GM12878 (cell line): ENCODE measurements around the gene TRMO. TPM values are rescaled to one million over a fixed set of nuclear protein-coding genes. Genes with fewer than 3 reads are reported as not detected.

Experiments used
- ATAC-seq: fragments of 200-7000 bp; cut with Tn5 transposase; 3 replicates; pipeline ENCODE4 v1.9.1; 2020; ENCODE audit warnings: mild to moderate bottlenecking, moderate library complexity
- BruUV-seq: library from RNA; stranded (reverse); fragments of 400-500 nt; replicated peaks from 2 replicates; lab custom pipeline; 2021; lab: Mats Ljungman, UMichigan
- CTCF ChIA-PET: fragments of 300-600 bp; sonication (Branson Sonifier 250); formaldehyde crosslinking; extraction: SDS; loops from one replicate; lab custom pipeline; 2021; ENCODE audit warnings: inconsistent platforms; lab: Yijun Ruan, JAX
- POLR2A ChIA-PET: fragments of 350-600 bp; formaldehyde crosslinking; extraction: SDS; loops from one replicate; lab custom pipeline; 2021; ENCODE audit warnings: inconsistent platforms; lab: Charles Lee
- RAD21 ChIA-PET: fragments of 300-600 bp; sonication (Branson Sonifier 250); formaldehyde crosslinking; loops from one replicate; lab custom pipeline; 2023; ENCODE audit warnings: antibody characterized with exemption; ENCODE audit not compliant: unreplicated experiment; lab: Charles Lee
- SMC1A ChIA-PET: fragments of 300-600 bp; sonication (Branson Sonifier 250); formaldehyde crosslinking; loops from one replicate; lab custom pipeline; 2023; ENCODE audit not compliant: unreplicated experiment, uncharacterized antibody; lab: Charles Lee
- DNase-seq: peaks from one replicate; pipeline ENCODE4 v3.0.0-alpha.2; 2011; ENCODE audit warnings: low read depth, low spot score
- FAIRE-seq: peaks from 3 replicates; lab custom pipeline; 2011; peaks lifted over from hg19 to GRCh38; lab: Jason Lieb, UNC
- H2AFZ ChIP-seq: 2 replicates; pipeline ENCODE4 v1.6.0; 2011; ENCODE audit warnings: low read depth, low read length, control low read depth; ENCODE audit not compliant: control insufficient read depth
- H3K27ac ChIP-seq: 2 replicates; pipeline ENCODE4 v1.5.1; 2011; ENCODE audit warnings: control low read depth; ENCODE audit not compliant: control insufficient read depth, insufficient read depth
- H3K27me3 ChIP-seq, 2 experiments: replicated peaks in 1 of 2; 2 replicates each; pipeline versions ENCODE4 v1.6.0 to v1.6.1; 2011; ENCODE audit warnings: low read length in 1 of 2; ENCODE audit not compliant: control insufficient read depth in 2 of 2, insufficient read depth in 2 of 2
- H3K36me3 ChIP-seq, 2 experiments: 2 replicates each; pipeline ENCODE4 v1.5.1; 2011; ENCODE audit warnings: low read length in 1 of 2; ENCODE audit not compliant: control insufficient read depth in 2 of 2, insufficient read depth in 2 of 2
- H3K4me1 ChIP-seq: 2 replicates; pipeline ENCODE4 v1.6.1; 2011; ENCODE audit warnings: mild to moderate bottlenecking, low read length, moderate library complexity, mixed read lengths; ENCODE audit not compliant: control insufficient read depth, insufficient read depth
- H3K4me2 ChIP-seq: 2 replicates; pipeline ENCODE4 v1.6.0; 2011; ENCODE audit warnings: control low read depth; ENCODE audit not compliant: control insufficient read depth, insufficient read depth
- H3K4me3 ChIP-seq: fragments of 200-600 bp; sonication (generic); 2 replicates; pipeline ENCODE4 v1.5.1; 2016
- H3K79me2 ChIP-seq: 2 replicates; pipeline ENCODE4 v1.6.0; 2011; ENCODE audit warnings: low read length; ENCODE audit not compliant: control insufficient read depth, insufficient read depth
- H3K9ac ChIP-seq: 2 replicates; pipeline ENCODE4 v1.8.0; 2011; ENCODE audit warnings: low read length, control low read depth, mixed read lengths; ENCODE audit not compliant: control insufficient read depth, insufficient read depth
- H3K9me3 ChIP-seq: replicated peaks from 3 replicates; pipeline ENCODE4 v1.5.1; 2011; ENCODE audit warnings: mild to moderate bottlenecking, low read length; ENCODE audit not compliant: control insufficient read depth, insufficient read depth
- H4K20me1 ChIP-seq: 2 replicates; pipeline ENCODE4 v1.6.0; 2011; ENCODE audit not compliant: control insufficient read depth, insufficient read depth
- BCLAF1 ChIP-seq: fragments of 450-650 bp; IDR thresholded peaks from 2 replicates; pipeline ENCODE4 v1.6.1; 2017; ENCODE audit warnings: antibody characterized with exemption, mild to moderate bottlenecking, moderate library complexity
- CBX3 ChIP-seq: fragments of 200-600 bp; sonication (generic); IDR thresholded peaks from 2 replicates; pipeline ENCODE4 v1.6.1; 2016; ENCODE audit warnings: low read depth, borderline replicate concordance
- MTA3 ChIP-seq: IDR thresholded peaks from 2 replicates; pipeline ENCODE4 v1.6.1; 2012; ENCODE audit warnings: low read length, inconsistent platforms, borderline replicate concordance
- POLR2A ChIP-seq: IDR thresholded peaks from 2 replicates; pipeline ENCODE4 v1.6.1; 2011; ENCODE audit warnings: low read depth, mild to moderate bottlenecking, low read length
- POLR2AphosphoS2 ChIP-seq: IDR thresholded peaks from 2 replicates; pipeline ENCODE4 v1.6.1; 2011; ENCODE audit warnings: low read depth, mild to moderate bottlenecking, low read length, improper control_type of control experiment, moderate library complexity
- POU2F2 ChIP-seq: IDR thresholded peaks from 3 replicates; pipeline ENCODE4 v1.6.1; 2011; ENCODE audit warnings: low read depth, mild to moderate bottlenecking, low read length, borderline replicate concordance
- RCOR1 ChIP-seq: conservative IDR thresholded peaks from 2 replicates; pipeline ENCODE4 v1.6.1; 2012; ENCODE audit warnings: low read depth, low read length, improper control_type of control experiment
- REST ChIP-seq: IDR thresholded peaks from 2 replicates; pipeline ENCODE4 v1.6.1; 2012; ENCODE audit warnings: mild to moderate bottlenecking, low read depth, low read length
- SREBF1 ChIP-seq: IDR thresholded peaks from 2 replicates; pipeline ENCODE4 v1.6.1; 2012; ENCODE audit warnings: mild to moderate bottlenecking, low read length
- TCF3 ChIP-seq: IDR thresholded peaks from 2 replicates; pipeline ENCODE4 v1.6.1; 2012; ENCODE audit warnings: low read depth, mild to moderate bottlenecking, low read length, borderline replicate concordance; ENCODE audit not compliant: insufficient read depth
- YBX1 ChIP-seq: fragments of 450-650 bp; IDR thresholded peaks from 2 replicates; pipeline ENCODE4 v1.6.1; 2016; ENCODE audit warnings: antibody characterized with exemption
- whole genome bisulfite sequencing: methylation state at CpG from one replicate; pipeline ENCODE4 v1.1.6; 2016; ENCODE audit warnings: low lambda C conversion rate; ENCODE audit not compliant: insufficient replicate concordance, insufficient coverage; ENCODE audit errors: missing lambda C conversion rate; 5-methylcytosine and 5-hydroxymethylcytosine counted together
- in situ Hi-C: fragments of 300-500 bp; cut with MboI; formaldehyde crosslinking; loops from 9 replicates; pipeline ENCODE4 v1.14.3; 2018; ENCODE audit warnings: mixed read lengths
- intact Hi-C: fragments of 100-400 bp; cut with micrococcal nuclease; formaldehyde crosslinking; loops from one replicate; pipeline ENCODE4 v1.14.2; 2022; ENCODE audit not compliant: unreplicated experiment
- polyA plus RNA-seq, 11 experiments: library from polyadenylated mRNA; depleted of rRNA in 4 of 11; unstranded in 6 of 11; stranded (reverse) in 5 of 11; fragments of >200 nt; fragmentation: Nextera tagmentation in 4 of 11; fragmentation: Illumina TruSeq in 1 of 11; extraction: Ambion mirVana in 4 of 11; extraction: Trizol in 1 of 11; gene quantifications; 1 replicate in 1 of 11; 2 replicates in 10 of 11; pipeline versions ENCODE4 v1.2.1 to v1.2.3, GENCODE V29; 2011 to 2016; ENCODE audit warnings: inconsistent platforms in 2 of 11, missing spikeins in 2 of 11, low read depth in 1 of 11
- total RNA-seq, 4 experiments: library from RNA; depleted of rRNA in 3 of 4; stranded (reverse); fragments of >200 nt in 3 of 4; fragmentation: Illumina TruSeq in 1 of 4; extraction: Trizol in 1 of 4; gene quantifications; 2 replicates each; pipeline versions ENCODE4 v1.2.1 to v1.2.3, GENCODE V29; 2013 to 2021
- TF ChIP-seq, protein P1 (sequence below): fragments of 450-650 bp; IDR thresholded peaks from 2 replicates; pipeline ENCODE4 v1.6.1; 2018; ENCODE audit warnings: mild to moderate bottlenecking, low read depth, moderate library complexity; ENCODE audit not compliant: partially characterized antibody
- TF ChIP-seq, protein P2 (sequence below): fragments of 450-650 bp; IDR thresholded peaks from 2 replicates; pipeline ENCODE4 v1.6.1; 2017; ENCODE audit warnings: borderline replicate concordance

TRMO gene
- total and polyA plus RNA-seq, 10 of the 15 experiments (the other 5 are each of a cell fraction or from before 2014, with no cell fraction given) = 5.8 to 23.6 (median 15.3) TPM

DNA sequence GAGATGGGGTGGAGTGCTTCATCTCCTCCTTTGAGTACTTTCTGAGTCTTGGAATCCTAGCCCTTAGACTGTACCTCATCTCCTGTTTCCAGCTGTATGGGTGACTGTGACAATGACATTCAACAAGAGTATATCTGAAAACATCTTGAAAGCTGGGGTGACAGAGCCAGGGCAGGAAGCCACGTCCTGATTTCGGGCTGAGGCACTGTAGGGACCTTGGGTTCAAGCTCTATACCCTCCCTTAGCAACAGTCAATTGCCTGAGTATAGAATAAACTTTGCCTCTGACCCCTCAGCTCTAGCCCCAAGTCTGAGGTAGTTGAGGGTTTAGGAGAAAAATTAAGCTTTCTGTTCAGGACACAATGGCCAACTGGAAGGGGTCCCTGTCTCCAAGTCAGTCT, 63.0 kb downstream of the TRMO start:
- intact Hi-C loops = no loop called here
- POLR2A ChIA-PET = no interaction called here
- in situ Hi-C loops = no loop called here
- no peak overlapping the region for H3K9ac ChIP-seq
- H3K27me3 ChIP-seq = peaks cover 20 to 31% of the 10 kb centered on the region in 2 experiments
- CTCF ChIA-PET = interaction anchor here (1.6 kb wide), 2 partner anchors 15 to 31 kb away, joined by 3 read pairs; no protein-coding TSS in a partner anchor
- no peak for ATAC-seq
- no peak for DNase-seq
- RAD21 ChIA-PET = no interaction called here
- WGBS = 4% methylated on average over 2 of the region's 2 CpGs
- SMC1A ChIA-PET = no interaction called here
- H4K20me1 ChIP-seq = no peaks in the 10 kb centered on the region
- BruUV-seq = no TSS peak
- H3K4me2 ChIP-seq = no peak overlapping the region
- H3K4me3 ChIP-seq = no peak overlapping the region
- FAIRE-seq = no peak
- no peaks in the 10 kb centered on the region; the same call in 2 of the 3 replicates for H3K9me3 ChIP-seq
- H2AFZ ChIP-seq = no peak overlapping the region
- H3K36me3 ChIP-seq = no peaks in the 10 kb centered on the region
- H3K79me2 ChIP-seq = no peaks in the 10 kb centered on the region
- H3K27ac ChIP-seq = no peak overlapping the region
- peaks cover 4% of the 10 kb centered on the region; the same call in 1 of the 2 replicates for H3K4me1 ChIP-seq
- TF ChIP-seq SREBF1 = no peak
- TF ChIP-seq, protein P1, sequence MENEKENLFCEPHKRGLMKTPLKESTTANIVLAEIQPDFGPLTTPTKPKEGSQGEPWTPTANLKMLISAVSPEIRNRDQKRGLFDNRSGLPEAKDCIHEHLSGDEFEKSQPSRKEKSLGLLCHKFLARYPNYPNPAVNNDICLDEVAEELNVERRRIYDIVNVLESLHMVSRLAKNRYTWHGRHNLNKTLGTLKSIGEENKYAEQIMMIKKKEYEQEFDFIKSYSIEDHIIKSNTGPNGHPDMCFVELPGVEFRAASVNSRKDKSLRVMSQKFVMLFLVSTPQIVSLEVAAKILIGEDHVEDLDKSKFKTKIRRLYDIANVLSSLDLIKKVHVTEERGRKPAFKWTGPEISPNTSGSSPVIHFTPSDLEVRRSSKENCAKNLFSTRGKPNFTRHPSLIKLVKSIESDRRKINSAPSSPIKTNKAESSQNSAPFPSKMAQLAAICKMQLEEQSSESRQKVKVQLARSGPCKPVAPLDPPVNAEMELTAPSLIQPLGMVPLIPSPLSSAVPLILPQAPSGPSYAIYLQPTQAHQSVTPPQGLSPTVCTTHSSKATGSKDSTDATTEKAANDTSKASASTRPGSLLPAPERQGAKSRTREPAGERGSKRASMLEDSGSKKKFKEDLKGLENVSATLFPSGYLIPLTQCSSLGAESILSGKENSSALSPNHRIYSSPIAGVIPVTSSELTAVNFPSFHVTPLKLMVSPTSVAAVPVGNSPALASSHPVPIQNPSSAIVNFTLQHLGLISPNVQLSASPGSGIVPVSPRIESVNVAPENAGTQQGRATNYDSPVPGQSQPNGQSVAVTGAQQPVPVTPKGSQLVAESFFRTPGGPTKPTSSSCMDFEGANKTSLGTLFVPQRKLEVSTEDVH = no peak
- no peak for TF ChIP-seq POU2F2
- no peak for TF ChIP-seq REST
- TF ChIP-seq YBX1 = no peak
- TF ChIP-seq POLR2AphosphoS2 = no peak
- TF ChIP-seq BCLAF1 = no peak
- TF ChIP-seq MTA3 = no peak
- TF ChIP-seq, protein P2, sequence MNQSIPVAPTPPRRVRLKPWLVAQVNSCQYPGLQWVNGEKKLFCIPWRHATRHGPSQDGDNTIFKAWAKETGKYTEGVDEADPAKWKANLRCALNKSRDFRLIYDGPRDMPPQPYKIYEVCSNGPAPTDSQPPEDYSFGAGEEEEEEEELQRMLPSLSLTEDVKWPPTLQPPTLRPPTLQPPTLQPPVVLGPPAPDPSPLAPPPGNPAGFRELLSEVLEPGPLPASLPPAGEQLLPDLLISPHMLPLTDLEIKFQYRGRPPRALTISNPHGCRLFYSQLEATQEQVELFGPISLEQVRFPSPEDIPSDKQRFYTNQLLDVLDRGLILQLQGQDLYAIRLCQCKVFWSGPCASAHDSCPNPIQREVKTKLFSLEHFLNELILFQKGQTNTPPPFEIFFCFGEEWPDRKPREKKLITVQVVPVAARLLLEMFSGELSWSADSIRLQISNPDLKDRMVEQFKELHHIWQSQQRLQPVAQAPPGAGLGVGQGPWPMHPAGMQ = no peak
- no peak for TF ChIP-seq RCOR1
- TF ChIP-seq CBX3 = no peak
- no peak for TF ChIP-seq TCF3
- no peak for TF ChIP-seq POLR2A
